ENCODE data around the gene TNS1. TPM values are rescaled to one million over a fixed set of nuclear protein-coding genes. Genes with fewer than 3 reads are reported as not detected.
A peak's percentile ranks its signal among the peaks of the same experiment; 100 is the strongest.

Gene TNS1
- total RNA-seq, 1 donor from 2014 or later, result 505 TPM

DNA sequence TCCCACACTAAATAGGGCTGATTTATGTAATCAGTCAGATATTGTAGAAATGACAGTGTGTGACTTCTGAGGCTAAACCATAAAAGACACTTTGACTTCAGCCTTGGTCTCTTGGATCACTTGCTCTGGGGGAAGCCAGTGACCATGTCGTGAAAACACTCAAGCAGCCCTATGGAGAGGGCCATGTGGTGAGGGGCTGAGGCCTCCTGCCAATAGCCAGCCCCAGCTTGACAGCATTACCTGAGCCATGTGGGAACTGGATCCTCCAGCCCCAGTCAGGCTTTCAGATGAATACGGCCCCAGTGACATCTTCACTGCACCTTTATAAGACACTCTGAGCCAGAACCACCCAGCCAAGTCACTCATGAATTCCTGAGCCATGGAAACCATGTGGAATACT lies 20.8 kb downstream of the TNS1 start:
- Histone ChIP-seq H3K4me1 (peaks cover 66% of the 10 kb centered on the region), H3K4me3 (no peak overlapping the region), H3K27ac (peak overlapping the region; percentile 31), H3K27me3 (ENCODE audit: low read depth) (no peaks in the 10 kb centered on the region), H3K36me3 (no peaks in the 10 kb centered on the region), H3K9me3 (no peaks in the 10 kb centered on the region)
- DNase-seq, result no peak
- TF ChIP-seq, protein P1, sequence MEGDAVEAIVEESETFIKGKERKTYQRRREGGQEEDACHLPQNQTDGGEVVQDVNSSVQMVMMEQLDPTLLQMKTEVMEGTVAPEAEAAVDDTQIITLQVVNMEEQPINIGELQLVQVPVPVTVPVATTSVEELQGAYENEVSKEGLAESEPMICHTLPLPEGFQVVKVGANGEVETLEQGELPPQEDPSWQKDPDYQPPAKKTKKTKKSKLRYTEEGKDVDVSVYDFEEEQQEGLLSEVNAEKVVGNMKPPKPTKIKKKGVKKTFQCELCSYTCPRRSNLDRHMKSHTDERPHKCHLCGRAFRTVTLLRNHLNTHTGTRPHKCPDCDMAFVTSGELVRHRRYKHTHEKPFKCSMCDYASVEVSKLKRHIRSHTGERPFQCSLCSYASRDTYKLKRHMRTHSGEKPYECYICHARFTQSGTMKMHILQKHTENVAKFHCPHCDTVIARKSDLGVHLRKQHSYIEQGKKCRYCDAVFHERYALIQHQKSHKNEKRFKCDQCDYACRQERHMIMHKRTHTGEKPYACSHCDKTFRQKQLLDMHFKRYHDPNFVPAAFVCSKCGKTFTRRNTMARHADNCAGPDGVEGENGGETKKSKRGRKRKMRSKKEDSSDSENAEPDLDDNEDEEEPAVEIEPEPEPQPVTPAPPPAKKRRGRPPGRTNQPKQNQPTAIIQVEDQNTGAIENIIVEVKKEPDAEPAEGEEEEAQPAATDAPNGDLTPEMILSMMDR (IDR thresholded peaks at IDR 0.05), result no peak
- intact Hi-C loops (cut with DNase I), result no loop called here
- ATAC-seq, result no peak

DNA sequence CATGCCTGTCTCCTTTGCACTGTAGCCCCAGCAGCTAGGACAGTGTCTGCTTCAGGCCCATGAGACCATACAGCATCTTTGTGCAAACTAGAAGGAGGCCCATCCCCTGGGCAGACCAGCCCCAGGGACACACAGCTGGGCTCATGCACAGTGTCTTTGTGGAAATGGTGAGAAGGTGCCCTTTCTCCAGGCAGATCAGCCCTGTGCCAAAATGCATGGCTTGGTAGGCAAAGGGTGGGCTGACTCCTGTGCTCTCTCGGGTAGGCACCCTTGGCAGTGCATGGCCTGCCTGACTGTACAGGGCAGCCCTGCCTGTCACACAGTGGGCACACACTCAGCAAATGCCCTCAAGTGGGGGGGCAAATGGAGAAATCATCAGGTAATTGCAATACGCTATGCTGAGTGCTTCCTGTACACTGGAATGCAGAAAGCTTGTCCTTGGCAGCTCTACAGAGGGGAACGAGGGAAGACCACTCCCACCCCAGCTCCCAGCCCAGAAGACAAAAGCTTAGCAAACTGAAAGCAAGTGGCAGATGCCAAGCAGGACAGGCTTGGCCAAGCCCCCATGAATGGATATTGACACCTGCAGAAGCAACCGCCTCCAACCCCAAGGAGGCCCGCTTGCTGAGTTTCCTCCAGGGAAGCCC lies 21.6 kb downstream of the TNS1 start:
- Histone ChIP-seq H3K4me1 (peaks cover 66% of the 10 kb centered on the region), H3K36me3 (no peaks in the 10 kb centered on the region), H3K27ac (peak overlapping the region; percentile 67), H3K27me3 (ENCODE audit: low read depth) (no peaks in the 10 kb centered on the region), H3K9me3 (no peaks in the 10 kb centered on the region), H3K4me3 (no peak overlapping the region)
- TF ChIP-seq, protein P1 (IDR thresholded peaks at IDR 0.05), result no peak
- peak; percentile 54 to 72 for ATAC-seq
- intact Hi-C loops (cut with DNase I), result no loop called here
- no peak for DNase-seq

DNA sequence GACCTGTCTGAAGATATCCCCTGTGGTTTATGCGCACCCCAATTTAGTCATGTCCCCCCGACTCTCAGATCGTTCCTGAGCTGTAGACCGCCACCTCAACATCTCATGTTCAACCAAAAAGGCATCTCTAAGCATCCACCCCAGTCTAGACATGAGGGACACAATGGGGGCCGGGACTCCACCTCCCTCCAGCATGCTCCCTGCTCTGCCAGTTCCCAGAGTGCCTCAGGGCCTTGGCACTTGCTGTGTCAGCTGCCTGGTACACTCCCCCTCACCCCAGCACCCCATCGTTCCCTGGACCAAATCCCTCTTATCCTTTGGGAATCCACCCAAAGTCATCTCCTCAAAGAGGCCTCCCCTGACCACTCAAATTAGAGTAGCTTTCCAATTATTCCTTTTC lies 22.2 kb downstream of the TNS1 start:
- H3K9me3 ChIP-seq, result no peaks in the 10 kb centered on the region
- H3K27me3 ChIP-seq (ENCODE audit: low read depth), result no peaks in the 10 kb centered on the region
- DNase-seq, result no peak
- peaks cover 66% of the 10 kb centered on the region for H3K4me1 ChIP-seq
- intact Hi-C loops (cut with DNase I), result no loop called here
- peak overlapping the region; percentile 67 for H3K27ac ChIP-seq
- TF ChIP-seq, protein P1 (IDR thresholded peaks at IDR 0.05), result no peak
- no peak overlapping the region for H3K4me3 ChIP-seq
- ATAC-seq, result peak in 1 of 2 donors; percentile 4
- no peaks in the 10 kb centered on the region for H3K36me3 ChIP-seq

DNA sequence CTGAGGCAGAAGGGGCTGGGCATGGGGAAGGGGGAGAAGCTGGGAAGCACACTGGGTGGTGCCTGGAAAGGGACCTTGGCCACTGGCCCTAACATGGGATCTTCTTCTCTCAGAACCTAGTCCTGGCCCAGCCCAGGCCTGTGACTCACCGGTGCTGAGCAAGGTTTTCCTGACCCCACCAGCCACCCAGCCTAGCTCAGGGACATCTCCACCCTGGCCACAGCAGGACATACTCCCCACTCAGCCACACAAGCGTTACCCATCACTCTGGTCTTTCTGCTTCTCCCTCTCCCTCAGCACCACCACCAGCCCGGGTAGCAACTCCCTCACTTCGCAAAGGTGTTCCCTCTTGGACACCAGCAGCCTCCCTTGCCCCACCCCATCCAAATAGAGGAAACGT lies 22.8 kb downstream of the TNS1 start:
- TF ChIP-seq, protein P1 (IDR thresholded peaks at IDR 0.05), result no peak
- H3K9me3 ChIP-seq, result no peaks in the 10 kb centered on the region
- intact Hi-C loops (cut with DNase I), result no loop called here
- H3K36me3 ChIP-seq, result no peaks in the 10 kb centered on the region
- ATAC-seq (peak in 1 of 2 donors; percentile 22), DNase-seq (no peak)
- H3K27ac ChIP-seq, result peak overlapping the region; percentile 64
- H3K27me3 ChIP-seq (ENCODE audit: low read depth), result no peaks in the 10 kb centered on the region
- H3K4me3 ChIP-seq, result no peak overlapping the region
- peaks cover 66% of the 10 kb centered on the region for H3K4me1 ChIP-seq

DNA sequence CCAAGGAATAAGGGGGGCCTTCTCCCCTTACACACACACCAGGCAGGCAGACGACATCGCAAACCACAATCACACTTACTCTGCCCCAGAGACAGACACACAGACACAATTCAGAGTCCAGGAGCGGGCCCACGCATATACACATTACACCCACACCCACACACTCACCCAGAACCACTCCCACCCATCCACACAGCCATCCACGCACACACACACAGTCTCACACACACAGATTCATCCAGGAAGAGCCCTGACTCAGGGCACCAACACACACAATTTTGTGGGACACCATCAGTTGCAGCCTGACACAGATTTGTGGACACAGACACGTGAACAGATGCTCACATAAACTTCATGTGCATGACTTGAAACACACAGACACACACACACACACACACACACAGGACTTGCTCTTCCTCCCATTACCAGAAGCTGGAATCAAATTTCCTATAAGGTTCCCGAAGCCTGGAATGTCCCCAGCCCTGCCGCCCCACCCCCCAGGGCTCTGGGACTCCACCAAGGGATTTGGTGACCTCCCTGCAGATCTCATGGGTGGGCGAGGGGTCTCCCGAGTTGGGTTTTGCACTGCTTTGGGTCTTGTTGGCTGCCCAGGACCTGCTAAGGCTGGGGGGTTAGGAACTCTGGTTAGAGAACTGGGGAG lies 23.5 kb downstream of the TNS1 start:
- Histone ChIP-seq H3K27ac (peak overlapping the region; percentile 64), H3K27me3 (ENCODE audit: low read depth) (no peaks in the 10 kb centered on the region), H3K4me1 (peaks cover 62% of the 10 kb centered on the region), H3K36me3 (no peaks in the 10 kb centered on the region), H3K4me3 (peak overlapping the region; percentile 60), H3K9me3 (no peaks in the 10 kb centered on the region)
- ATAC-seq, result peak; percentile 7 to 47
- TF ChIP-seq, protein P1 (IDR thresholded peaks at IDR 0.05), result no peak
- no peak for DNase-seq
- intact Hi-C loops (cut with DNase I), result no loop called here
